Keratinocyte (primary cell): ENCODE results near the gene ELOVL5. TPM values are rescaled to one million over a fixed set of nuclear protein-coding genes. Genes with fewer than 3 reads are reported as not detected.

Experiments used
- DNase-seq: peaks from one replicate; pipeline ENCODE4 v3.0.0-alpha.2; 2011; ENCODE audit warnings: low read depth, missing footprints, low spot score
- FAIRE-seq: peaks from 2 replicates; lab custom pipeline; 2011; peaks lifted over from hg19 to GRCh38; lab: Jason Lieb, UNC
- H2AFZ ChIP-seq: 2 replicates; pipeline ENCODE4 v1.6.0; 2012; ENCODE audit warnings: low read length, control low read depth, inconsistent platforms; ENCODE audit not compliant: control insufficient read depth
- H3K27ac ChIP-seq: 2 replicates; pipeline ENCODE4 v1.5.1; 2011; ENCODE audit warnings: low read length; ENCODE audit not compliant: control insufficient read depth, insufficient read depth
- H3K27me3 ChIP-seq: 3 replicates; pipeline ENCODE4 v1.6.0; 2011; ENCODE audit warnings: low read length; ENCODE audit not compliant: control insufficient read depth, insufficient read depth; ENCODE audit errors: extremely low read depth
- H3K36me3 ChIP-seq, 2 experiments: 2 replicates in 1 of 2; 3 replicates in 1 of 2; pipeline ENCODE4 v1.5.1; 2011; ENCODE audit warnings: low read length in 2 of 2, mild to moderate bottlenecking in 1 of 2; ENCODE audit not compliant: control insufficient read depth in 2 of 2, insufficient read depth in 2 of 2; ENCODE audit errors: extremely low read depth in 1 of 2
- H3K4me1 ChIP-seq: 3 replicates; pipeline ENCODE4 v1.5.1; 2011; ENCODE audit warnings: low read length; ENCODE audit not compliant: control insufficient read depth, insufficient read depth; ENCODE audit errors: extremely low read depth
- H3K4me2 ChIP-seq: 3 replicates; pipeline ENCODE4 v1.6.0; 2011; ENCODE audit warnings: low read depth, low read length; ENCODE audit not compliant: control insufficient read depth, insufficient read depth; ENCODE audit errors: extremely low read depth
- H3K4me3 ChIP-seq, 3 experiments: fragments of 200-600 bp in 1 of 3; sonication (generic) in 1 of 3; 2 replicates in 2 of 3; 3 replicates in 1 of 3; pipeline ENCODE4 v1.5.1; 2011 to 2016; ENCODE audit warnings: low read length in 3 of 3, mild to moderate bottlenecking in 3 of 3, control low read depth in 2 of 3, inconsistent platforms in 1 of 3, low read depth in 1 of 3, mixed read lengths in 1 of 3, mixed run types in 1 of 3, moderate library complexity in 1 of 3; ENCODE audit not compliant: control insufficient read depth in 2 of 3, insufficient read depth in 2 of 3; ENCODE audit errors: extremely low read depth in 1 of 3
- H3K79me2 ChIP-seq: 2 replicates; pipeline ENCODE4 v1.6.0; 2012; ENCODE audit warnings: low read length; ENCODE audit not compliant: control insufficient read depth, insufficient read depth
- H3K9ac ChIP-seq: 3 replicates; pipeline ENCODE4 v1.6.0; 2011; ENCODE audit warnings: low read length; ENCODE audit not compliant: control insufficient read depth, insufficient read depth; ENCODE audit errors: extremely low read depth
- H3K9me1 ChIP-seq: 3 replicates; pipeline ENCODE4 v1.6.0; 2011; ENCODE audit warnings: low read length; ENCODE audit not compliant: control insufficient read depth, insufficient read depth; ENCODE audit errors: extremely low read depth
- H3K9me3 ChIP-seq: 2 replicates; pipeline ENCODE4 v1.5.1; 2012; ENCODE audit warnings: low read depth, low read length; ENCODE audit not compliant: control insufficient read depth
- H4K20me1 ChIP-seq: 3 replicates; pipeline ENCODE4 v1.6.0; 2011; ENCODE audit warnings: low read length; ENCODE audit not compliant: control insufficient read depth, insufficient read depth; ENCODE audit errors: extremely low read depth
- CTCF ChIP-seq, 3 experiments: IDR thresholded peaks in 1 of 3; conservative IDR thresholded peaks in 1 of 3; optimal IDR thresholded peaks in 1 of 3; 2 replicates in 2 of 3; 3 replicates in 1 of 3; pipeline versions ENCODE3 to v1.5.1; 2011; ENCODE audit warnings: low read length in 3 of 3, mild to moderate bottlenecking in 3 of 3, moderate library complexity in 2 of 3, control low read depth in 1 of 3, inconsistent platforms in 1 of 3; ENCODE audit not compliant: insufficient read depth in 2 of 3; ENCODE audit errors: extremely low read depth in 1 of 3
- EZH2 ChIP-seq: IDR thresholded peaks from one replicate; pipeline ENCODE4 v1.6.1; 2012; ENCODE audit warnings: inconsistent platforms, mild to moderate bottlenecking, low read length, moderate library complexity
- dilution Hi-C: fragments of 300-500 bp; cut with MboI; formaldehyde crosslinking; loops from one replicate; pipeline ENCODE4 v1.7.0; 2020; ENCODE audit warnings: low sequenced_read_pairs; ENCODE audit not compliant: extremely low pct_ligation_motif_present
- polyA plus RNA-seq, 5 experiments: library from polyadenylated mRNA; depleted of rRNA in 3 of 5; stranded (reverse) in 3 of 5; stranded (forward) in 1 of 5; unstranded in 1 of 5; fragments of >200 nt; gene quantifications; 1 replicate in 1 of 5; 2 replicates in 3 of 5; 3 replicates in 1 of 5; pipeline versions ENCODE4 v1.2.1 to v1.2.3, GENCODE V29; 2011 to 2012; ENCODE audit warnings: missing spikeins in 2 of 5, low read depth in 1 of 5, low replicate concordance in 1 of 5

The ELOVL5 gene
- polyA plus RNA-seq, 1 donor (not counting 4 experiments of a cell fraction or from before 2014, with no cell fraction given), result 66.7 TPM

GRCh38 chr6:53257001-53257400 lies 91.7 kb downstream of the ELOVL5 start:
- Histone ChIP-seq H4K20me1 (no peaks in the 10 kb centered on the region), H3K79me2 (no peaks in the 10 kb centered on the region), H3K27me3 (no peaks in the 10 kb centered on the region), H3K4me3 (no peak overlapping the region), H3K4me1 (no peaks in the 10 kb centered on the region), H3K9ac (no peak overlapping the region), H2AFZ (no peak overlapping the region), H3K9me1 (no peaks in the 10 kb centered on the region), H3K9me3 (no peaks in the 10 kb centered on the region), H3K27ac (no peak overlapping the region), H3K36me3 (peaks cover 5 to 7% of the 10 kb centered on the region in 2 experiments), H3K4me2 (no peak overlapping the region)
- no peak for DNase-seq
- FAIRE-seq, result no peak
- dilution Hi-C loops, result no loop called here
- no peak for TF ChIP-seq EZH2

- no peak overlapping the region for H3K4me3 ChIP-seq
- no peak overlapping the region for H3K27ac ChIP-seq
- TF ChIP-seq EZH2 (no peak), CTCF (optimal IDR thresholded peaks at IDR 0.05 in 1 of 3, IDR thresholded peaks at IDR 0.05 in 1 of 3, conservative IDR thresholded peaks at IDR 0.05 in 1 of 3; ENCODE audit: extremely low read depth in 1 of 3, insufficient read depth in 2 of 3, low read length in 3 of 3) (no peak)
- H3K4me2 ChIP-seq, result no peak overlapping the region
- FAIRE-seq (no peak), DNase-seq (no peak)
- H4K20me1 ChIP-seq, result no peaks in the 10 kb centered on the region
- H3K36me3 ChIP-seq, result no peaks in the 10 kb centered on the region
- no peaks in the 10 kb centered on the region for H3K9me3 ChIP-seq
- no peak overlapping the region for H2AFZ ChIP-seq
- H3K4me1 ChIP-seq, result peaks cover 6% of the 10 kb centered on the region
- no peak overlapping the region for H3K9ac ChIP-seq
- dilution Hi-C loops, result no loop called here
- no peaks in the 10 kb centered on the region for H3K9me1 ChIP-seq
- no peaks in the 10 kb centered on the region for H3K79me2 ChIP-seq
- no peaks in the 10 kb centered on the region for H3K27me3 ChIP-seq
These were observed 96.5 kb downstream of the ELOVL5 start for GRCh38 chr6:53252177-53252692.
